Endothelial cell of umbilical vein (primary cell): ENCODE results near the gene SLC45A1. TPM values are rescaled to one million over a fixed set of nuclear protein-coding genes. Genes with fewer than 3 reads are reported as not detected.

Source experiments
- BruUV-seq: library from RNA; stranded (reverse); fragments of 400-500 nt; replicated peaks from 2 replicates; lab custom pipeline; 2021; lab: Mats Ljungman, UMichigan
- CTCF ChIA-PET: fragments of 300-600, 350-600 bp; sonication (Branson Sonifier 250); formaldehyde crosslinking; loops from one replicate; lab custom pipeline; 2021; ENCODE audit warnings: antibody characterized with exemption, inconsistent platforms; lab: Charles Lee
- POLR2A ChIA-PET: fragments of 300-600, 350-600 bp; sonication (Branson Sonifier 250); formaldehyde crosslinking; loops from one replicate; lab custom pipeline; 2021; ENCODE audit warnings: antibody characterized with exemption, inconsistent platforms; lab: Charles Lee
- DNase-seq: peaks from one replicate; pipeline ENCODE4 v3.0.0-alpha.2; 2011; ENCODE audit warnings: low read depth, low spot score
- FAIRE-seq: peaks from 2 replicates; lab custom pipeline; 2011; peaks lifted over from hg19 to GRCh38; lab: Jason Lieb, UNC
- H2AFZ ChIP-seq: 2 replicates; pipeline ENCODE4 v1.6.0; 2012; ENCODE audit warnings: low read depth, low read length, control low read depth, inconsistent platforms
- H3K27ac ChIP-seq: 2 replicates; pipeline ENCODE4 v1.5.1; 2011; ENCODE audit warnings: low read depth, mild to moderate bottlenecking, control low read depth, low read length, moderate library complexity; ENCODE audit not compliant: insufficient read depth
- H3K27me3 ChIP-seq, 2 experiments: 2 replicates each; pipeline versions ENCODE4 v1.6.0 to v1.6.1; 2011; ENCODE audit warnings: low read length in 2 of 2, mixed read lengths in 1 of 2; ENCODE audit not compliant: control insufficient read depth in 2 of 2, insufficient read depth in 2 of 2
- H3K36me3 ChIP-seq, 2 experiments: 2 replicates in 1 of 2; 3 replicates in 1 of 2; pipeline ENCODE4 v1.5.1; 2011; ENCODE audit warnings: low read length in 2 of 2, mild to moderate bottlenecking in 1 of 2, moderate library complexity in 1 of 2; ENCODE audit not compliant: control insufficient read depth in 2 of 2, insufficient read depth in 2 of 2; ENCODE audit errors: extremely low read depth in 1 of 2
- H3K4me1 ChIP-seq: 3 replicates; pipeline ENCODE4 v1.5.1; 2011; ENCODE audit warnings: mild to moderate bottlenecking, low read length; ENCODE audit not compliant: control insufficient read depth, insufficient read depth; ENCODE audit errors: extremely low read depth
- H3K4me2 ChIP-seq: 2 replicates; pipeline ENCODE4 v1.6.1; 2011; ENCODE audit warnings: low read length, control low read depth, mixed read lengths; ENCODE audit not compliant: insufficient read depth
- H3K4me3 ChIP-seq, 3 experiments: fragments of 200-600 bp in 1 of 3; sonication (generic), shearing (Covaris generic) in 1 of 3; replicated peaks in 1 of 3; 2 replicates each; pipeline ENCODE4 v1.5.1; 2011 to 2016; ENCODE audit warnings: control low read depth in 3 of 3, low read length in 3 of 3, mild to moderate bottlenecking in 2 of 3, inconsistent platforms in 1 of 3, low read depth in 1 of 3, moderate library complexity in 1 of 3; ENCODE audit not compliant: insufficient read depth in 1 of 3
- H3K79me2 ChIP-seq: 2 replicates; pipeline ENCODE4 v1.6.0; 2012; ENCODE audit warnings: low read length, inconsistent platforms; ENCODE audit not compliant: control insufficient read depth, insufficient read depth
- H3K9ac ChIP-seq: replicated peaks from 2 replicates; pipeline ENCODE3; 2011; ENCODE audit warnings: low read length, control low read depth; ENCODE audit not compliant: insufficient read depth; ENCODE audit errors: extremely low read depth
- H3K9me1 ChIP-seq: replicated peaks from 3 replicates; pipeline ENCODE4 v1.6.0; 2011; ENCODE audit warnings: mild to moderate bottlenecking, low read length; ENCODE audit not compliant: control insufficient read depth, insufficient read depth; ENCODE audit errors: extremely low read depth
- H3K9me3 ChIP-seq: replicated peaks from 2 replicates; pipeline ENCODE4 v1.5.1; 2012; ENCODE audit warnings: low read length, inconsistent platforms; ENCODE audit not compliant: control insufficient read depth, insufficient read depth
- H4K20me1 ChIP-seq: replicated peaks from 2 replicates; pipeline ENCODE3; 2011; ENCODE audit warnings: mild to moderate bottlenecking, low read length; ENCODE audit not compliant: control insufficient read depth, insufficient read depth; ENCODE audit errors: extremely low read depth
- FOS ChIP-seq: IDR thresholded peaks from 2 replicates; pipeline ENCODE4 v1.6.1; 2011; ENCODE audit warnings: mild to moderate bottlenecking, low read length, moderate library complexity, borderline replicate concordance; ENCODE audit not compliant: insufficient read depth
- POLR2A ChIP-seq: IDR thresholded peaks from 2 replicates; pipeline ENCODE4 v1.6.1; 2012; ENCODE audit warnings: low read depth, mild to moderate bottlenecking, control low read depth, low read length
- dilution Hi-C: fragments of 300-500 bp; cut with MboI; formaldehyde crosslinking; loops from one replicate; pipeline ENCODE4 v1.15.0; 2019; ENCODE audit warnings: low sequenced_read_pairs; ENCODE audit not compliant: extremely low pct_ligation_motif_present
- intact Hi-C: fragments of 100-400 bp; cut with micrococcal nuclease; formaldehyde crosslinking; loops from one replicate; pipeline ENCODE4 v1.10.0; 2022
- polyA plus RNA-seq, 4 experiments: library from polyadenylated mRNA; depleted of rRNA in 3 of 4; stranded (reverse) in 3 of 4; unstranded in 1 of 4; fragments of >200 nt; gene quantifications; 2 replicates each; pipeline versions ENCODE4 v1.2.1 to v1.2.3, GENCODE V29; 2011 to 2012; ENCODE audit warnings: missing spikeins in 1 of 4
- total RNA-seq: library from RNA; stranded (reverse); gene quantifications from 2 replicates; pipeline ENCODE4 v1.2.3, GENCODE V29; 2021
- TF ChIP-seq, protein P1 (sequence below): IDR thresholded peaks from 2 replicates; pipeline ENCODE4 v1.6.1; 2011; ENCODE audit not compliant: insufficient read depth, insufficient read length
- TF ChIP-seq, protein P2 (sequence below), 2 donors: IDR thresholded peaks; 1 replicate in 1 of 2; 2 replicates in 1 of 2; pipeline ENCODE4 v1.5.1; 2011; ENCODE audit warnings: low read length in 2 of 2, mild to moderate bottlenecking in 2 of 2, moderate library complexity in 2 of 2, control low read depth in 1 of 2, inconsistent platforms in 1 of 2, low read depth in 1 of 2; ENCODE audit not compliant: insufficient read depth in 1 of 2; ENCODE audit errors: extremely low read depth in 1 of 2

Gene SLC45A1
- total and polyA plus RNA-seq, 2 donors (not counting 3 experiments of a cell fraction or from before 2014, with no cell fraction given): 1.3 to 1.4 TPM

GRCh38 chr1:8354038-8354437, 36.1 kb downstream of the SLC45A1 start:
- FAIRE-seq (no peak), DNase-seq (no peak)
- no TSS peak for BruUV-seq
- no peak overlapping the region for H3K4me3 ChIP-seq
- dilution Hi-C loops: no loop called here
- H2AFZ ChIP-seq: no peak overlapping the region
- H3K9me3 ChIP-seq: no peaks in the 10 kb centered on the region
- TF ChIP-seq POLR2A (no peak), FOS (no peak)
- TF ChIP-seq, protein P1, sequence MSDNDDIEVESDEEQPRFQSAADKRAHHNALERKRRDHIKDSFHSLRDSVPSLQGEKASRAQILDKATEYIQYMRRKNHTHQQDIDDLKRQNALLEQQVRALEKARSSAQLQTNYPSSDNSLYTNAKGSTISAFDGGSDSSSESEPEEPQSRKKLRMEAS: no peak
- TF ChIP-seq, protein P2, sequence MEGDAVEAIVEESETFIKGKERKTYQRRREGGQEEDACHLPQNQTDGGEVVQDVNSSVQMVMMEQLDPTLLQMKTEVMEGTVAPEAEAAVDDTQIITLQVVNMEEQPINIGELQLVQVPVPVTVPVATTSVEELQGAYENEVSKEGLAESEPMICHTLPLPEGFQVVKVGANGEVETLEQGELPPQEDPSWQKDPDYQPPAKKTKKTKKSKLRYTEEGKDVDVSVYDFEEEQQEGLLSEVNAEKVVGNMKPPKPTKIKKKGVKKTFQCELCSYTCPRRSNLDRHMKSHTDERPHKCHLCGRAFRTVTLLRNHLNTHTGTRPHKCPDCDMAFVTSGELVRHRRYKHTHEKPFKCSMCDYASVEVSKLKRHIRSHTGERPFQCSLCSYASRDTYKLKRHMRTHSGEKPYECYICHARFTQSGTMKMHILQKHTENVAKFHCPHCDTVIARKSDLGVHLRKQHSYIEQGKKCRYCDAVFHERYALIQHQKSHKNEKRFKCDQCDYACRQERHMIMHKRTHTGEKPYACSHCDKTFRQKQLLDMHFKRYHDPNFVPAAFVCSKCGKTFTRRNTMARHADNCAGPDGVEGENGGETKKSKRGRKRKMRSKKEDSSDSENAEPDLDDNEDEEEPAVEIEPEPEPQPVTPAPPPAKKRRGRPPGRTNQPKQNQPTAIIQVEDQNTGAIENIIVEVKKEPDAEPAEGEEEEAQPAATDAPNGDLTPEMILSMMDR (IDR thresholded peaks at IDR 0.05; ENCODE audit: extremely low read depth in 1 of 2, insufficient read depth in 1 of 2, low read depth in 1 of 2, low read length in 2 of 2): no peak
- H3K4me1 ChIP-seq: peaks cover 16% of the 10 kb centered on the region
- H4K20me1 ChIP-seq: no peaks in the 10 kb centered on the region
- H3K27me3 ChIP-seq: no peaks in the 10 kb centered on the region
- ChIA-PET POLR2A (no interaction called here), CTCF (interaction anchor here (1.0 to 1.2 kb wide), 3 partner anchors 17 to 373 kb away, joined by 3 to 4 read pairs (median 4); no protein-coding TSS in a partner anchor)
- intact Hi-C loops: no loop called here
- H3K9ac ChIP-seq: no peak overlapping the region
- H3K4me2 ChIP-seq: no peak overlapping the region
- H3K36me3 ChIP-seq: peaks cover 4 to 38% of the 10 kb centered on the region in 2 experiments
- no peak overlapping the region for H3K27ac ChIP-seq
- H3K9me1 ChIP-seq: no peaks in the 10 kb centered on the region
- no peaks in the 10 kb centered on the region for H3K79me2 ChIP-seq
